SH-SY5Y (cell line): ENCODE results near the gene CCDC117.

Experiments
- GATA2 ChIP-seq: IDR thresholded peaks from 2 replicates; pipeline ENCODE4 v1.6.1; 2011; ENCODE audit warnings: mild to moderate bottlenecking, low read depth, low read length
- GATA3 ChIP-seq: IDR thresholded peaks from 2 replicates; pipeline ENCODE4 v1.6.1; 2011; ENCODE audit warnings: low read depth, mild to moderate bottlenecking, low read length, moderate library complexity

DNA sequence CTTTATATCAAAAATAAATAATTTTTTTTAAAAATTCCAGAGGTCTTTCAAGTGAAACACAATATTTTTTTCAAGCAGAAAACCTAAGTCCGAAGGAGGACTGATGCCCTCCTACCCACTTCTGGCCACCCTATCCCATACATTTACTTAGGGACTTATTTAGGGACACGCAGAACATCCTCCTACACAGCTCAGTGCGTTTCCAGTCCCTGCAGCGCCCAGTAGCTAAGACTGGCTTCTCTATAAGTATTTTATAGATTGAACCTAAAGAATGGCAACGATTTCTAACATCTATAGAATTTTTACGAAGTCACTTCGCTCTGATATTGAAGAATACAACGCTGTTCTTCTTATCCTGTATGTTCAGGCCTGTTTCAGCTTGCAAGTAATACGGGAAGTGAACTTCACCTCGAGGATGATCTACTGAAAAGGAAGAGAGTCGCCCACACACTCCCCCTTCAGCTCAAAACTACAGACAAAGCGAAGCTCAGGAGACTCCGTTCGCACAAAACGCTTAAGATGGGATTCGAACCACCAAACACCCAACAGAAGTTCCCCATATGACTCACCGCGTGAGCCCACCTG is 31.2 kb upstream of the CCDC117 start:
- TF ChIP-seq GATA3 (no peak), GATA2 (no peak)
